OCI-LY7 (cell line): ENCODE measurements around the gene TTC7B.

Source experiments
- EZH2phosphoT487 ChIP-seq: fragments of 200-600 bp; sonication (generic); IDR thresholded peaks from 2 replicates; pipeline ENCODE4 v1.6.1; 2018; ENCODE audit warnings: low read depth, borderline replicate concordance, mild to moderate bottlenecking, mixed run types, antibody characterized with exemption, low read length, moderate library complexity, mixed read lengths
- TF ChIP-seq, protein P1 (sequence below): fragments of 200-600 bp; sonication (generic); conservative IDR thresholded peaks from 2 replicates; pipeline ENCODE4 v1.5.1; 2014; ENCODE audit warnings: mild to moderate bottlenecking, antibody characterized with exemption, low read length, moderate library complexity, mixed read lengths

DNA sequence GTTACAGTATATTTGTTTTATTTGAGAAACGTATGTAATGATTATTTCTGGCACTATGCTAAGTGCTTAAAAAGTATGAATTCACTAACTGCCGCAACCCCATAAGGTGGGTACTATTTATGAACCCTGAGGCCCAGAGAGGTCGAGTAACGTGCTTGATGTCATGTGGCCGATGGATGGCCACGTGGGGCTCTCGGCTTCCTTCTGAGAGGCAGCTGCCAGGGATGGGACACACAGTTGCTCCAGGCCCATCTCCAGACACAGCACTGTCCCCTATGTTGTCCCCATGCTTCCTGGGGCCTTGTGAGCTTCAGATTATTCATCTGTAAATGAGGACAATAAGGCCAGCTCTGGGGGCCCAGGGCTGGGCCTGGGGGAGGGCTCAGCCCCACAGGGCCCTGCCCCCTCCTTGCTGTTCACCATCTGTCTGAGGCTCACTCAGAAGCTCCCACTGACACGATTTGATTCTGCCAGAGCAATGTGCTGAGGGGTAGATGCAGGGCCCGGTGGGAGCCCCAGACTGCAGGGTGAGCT lies 304.4 kb downstream of the TTC7B start:
- TF ChIP-seq, protein P1, sequence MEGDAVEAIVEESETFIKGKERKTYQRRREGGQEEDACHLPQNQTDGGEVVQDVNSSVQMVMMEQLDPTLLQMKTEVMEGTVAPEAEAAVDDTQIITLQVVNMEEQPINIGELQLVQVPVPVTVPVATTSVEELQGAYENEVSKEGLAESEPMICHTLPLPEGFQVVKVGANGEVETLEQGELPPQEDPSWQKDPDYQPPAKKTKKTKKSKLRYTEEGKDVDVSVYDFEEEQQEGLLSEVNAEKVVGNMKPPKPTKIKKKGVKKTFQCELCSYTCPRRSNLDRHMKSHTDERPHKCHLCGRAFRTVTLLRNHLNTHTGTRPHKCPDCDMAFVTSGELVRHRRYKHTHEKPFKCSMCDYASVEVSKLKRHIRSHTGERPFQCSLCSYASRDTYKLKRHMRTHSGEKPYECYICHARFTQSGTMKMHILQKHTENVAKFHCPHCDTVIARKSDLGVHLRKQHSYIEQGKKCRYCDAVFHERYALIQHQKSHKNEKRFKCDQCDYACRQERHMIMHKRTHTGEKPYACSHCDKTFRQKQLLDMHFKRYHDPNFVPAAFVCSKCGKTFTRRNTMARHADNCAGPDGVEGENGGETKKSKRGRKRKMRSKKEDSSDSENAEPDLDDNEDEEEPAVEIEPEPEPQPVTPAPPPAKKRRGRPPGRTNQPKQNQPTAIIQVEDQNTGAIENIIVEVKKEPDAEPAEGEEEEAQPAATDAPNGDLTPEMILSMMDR = no peak
- no peak for TF ChIP-seq EZH2phosphoT487
